Tibial artery (tissue), 4 donors: ENCODE results near the gene HOXC5.

Experiments used
- DNase-seq, 2 donors: peaks; one replicate each; pipeline ENCODE4 v3.0.0-alpha.2; 2019
- H3K27ac ChIP-seq, 2 donors: fragments of 200-600 bp; sonication (generic) in 1 of 2; 1 replicate in 1 of 2; 2 replicates in 1 of 2; pipeline ENCODE4 v1.5.1; 2018 to 2019; ENCODE audit warnings: mild to moderate bottlenecking in 1 of 2
- H3K27me3 ChIP-seq, 2 donors: fragments of 200-600 bp; sonication (generic) in 1 of 2; one replicate each; pipeline versions ENCODE4 v1.5.1 to v1.6.0; 2016 to 2019
- H3K36me3 ChIP-seq, 3 donors: fragments of 200-600 bp; sonication (generic) in 2 of 3; one replicate each; pipeline ENCODE4 v1.5.1; 2016 to 2019; ENCODE audit warnings: mild to moderate bottlenecking in 2 of 3
- H3K4me1 ChIP-seq, 4 donors: fragments of 200-600 bp; sonication (generic) in 2 of 4; 1 replicate in 3 of 4; 2 replicates in 1 of 4; pipeline ENCODE4 v1.5.1; 2016 to 2019
- H3K4me3 ChIP-seq, 2 donors: fragments of 200-600 bp; sonication (generic) in 1 of 2; 1 replicate in 1 of 2; 2 replicates in 1 of 2; pipeline ENCODE4 v1.5.1; 2018 to 2019; ENCODE audit warnings: mild to moderate bottlenecking in 2 of 2
- H3K9me3 ChIP-seq, 3 donors: fragments of 200-600 bp; sonication (generic) in 1 of 3; one replicate each; pipeline ENCODE4 v1.5.1; 2016 to 2019
- CTCF ChIP-seq, 2 experiments: fragments of 200-600 bp in 1 of 2; fragments of 450-650 bp in 1 of 2; IDR thresholded peaks; one replicate each; pipeline ENCODE4 v1.5.1; 2017 to 2019; ENCODE audit warnings: antibody characterized with exemption in 2 of 2, mild to moderate bottlenecking in 1 of 2, moderate library complexity in 1 of 2
- intact Hi-C: fragments of 100-400 bp; cut with DNase I; formaldehyde crosslinking; loops from one replicate; pipeline ENCODE4 v1.15.0; 2023; ENCODE audit warnings: low total_unique reads

The HOXC5 gene

GRCh38 chr12:54004063-54004840 lies 28.6 kb upstream of the HOXC5 start:
- Histone ChIP-seq H3K27ac (peak overlapping the region; percentile 66 to 93), H3K27me3 (no peaks in the 10 kb centered on the region), H3K4me1 (peaks cover 0 to 78% (median 59%) of the 10 kb centered on the region in 4 donors), H3K4me3 (peak overlapping the region; percentile 37 to 64), H3K36me3 (no peaks in the 10 kb centered on the region), H3K9me3 (no peaks in the 10 kb centered on the region)
- TF ChIP-seq CTCF (IDR thresholded peaks at IDR 0.05) = no peak
- DNase-seq = no peak
- intact Hi-C loops = no loop called here

GRCh38 chr12:54004841-54005530 lies 27.9 kb upstream of the HOXC5 start:
- DNase-seq = no peak
- Histone ChIP-seq H3K27ac (peak overlapping the region; percentile 66 to 93), H3K4me1 (peaks cover 0 to 85% (median 65%) of the 10 kb centered on the region in 4 donors), H3K4me3 (peak overlapping the region; percentile 37 to 64), H3K27me3 (no peaks in the 10 kb centered on the region), H3K9me3 (no peaks in the 10 kb centered on the region), H3K36me3 (no peaks in the 10 kb centered on the region)
- TF ChIP-seq CTCF (IDR thresholded peaks at IDR 0.05) = no peak
- intact Hi-C loops = loop anchor here (5.0 kb wide), 1 partner anchor 187 kb away; no protein-coding TSS in a partner anchor

GRCh38 chr12:54005531-54005852 lies 27.4 kb upstream of the HOXC5 start:
- Histone ChIP-seq H3K4me1 (peaks cover 0 to 89% (median 65%) of the 10 kb centered on the region in 4 donors), H3K27me3 (no peaks in the 10 kb centered on the region), H3K9me3 (no peaks in the 10 kb centered on the region), H3K4me3 (peak overlapping the region; percentile 37 to 64), H3K27ac (peak overlapping the region; percentile 66 to 93), H3K36me3 (no peaks in the 10 kb centered on the region)
- intact Hi-C loops = loop anchor here (5.0 kb wide), 1 partner anchor 187 kb away; no protein-coding TSS in a partner anchor
- no peak for TF ChIP-seq CTCF (IDR thresholded peaks at IDR 0.05)
- DNase-seq = no peak

GRCh38 chr12:54005853-54006558 lies 26.8 kb upstream of the HOXC5 start:
- TF ChIP-seq CTCF (IDR thresholded peaks at IDR 0.05) = peak; percentile 90 to 98
- intact Hi-C loops = loop anchor here (5.0 kb wide), 1 partner anchor 186 kb away; no protein-coding TSS in a partner anchor
- peaks cover 0 to 89% (median 62%) of the 10 kb centered on the region in 4 donors for H3K4me1 ChIP-seq
- H3K36me3 ChIP-seq = no peaks in the 10 kb centered on the region
- H3K27me3 ChIP-seq = no peaks in the 10 kb centered on the region
- H3K27ac ChIP-seq = peak overlapping the region; percentile 66 to 93
- peak overlapping the region; percentile 37 to 64 for H3K4me3 ChIP-seq
- H3K9me3 ChIP-seq = no peaks in the 10 kb centered on the region
- peak; percentile 91 for DNase-seq

GRCh38 chr12:54006559-54007220 lies 26.2 kb upstream of the HOXC5 start:
- peaks cover 0 to 85% (median 57%) of the 10 kb centered on the region in 4 donors for H3K4me1 ChIP-seq
- peak overlapping the region; percentile 37 to 64 for H3K4me3 ChIP-seq
- intact Hi-C loops = loop anchor here (5.0 kb wide), 1 partner anchor 186 kb away; no protein-coding TSS in a partner anchor
- no peak for DNase-seq
- no peaks in the 10 kb centered on the region for H3K36me3 ChIP-seq
- H3K27ac ChIP-seq = peak overlapping the region; percentile 66 to 93
- no peaks in the 10 kb centered on the region for H3K27me3 ChIP-seq
- no peak for TF ChIP-seq CTCF (IDR thresholded peaks at IDR 0.05)
- no peaks in the 10 kb centered on the region for H3K9me3 ChIP-seq
